IMR-90 (cell line): ENCODE measurements around the gene BLTP3A. TPM values are rescaled to one million over a fixed set of nuclear protein-coding genes. Genes with fewer than 3 reads are reported as not detected.

Experiments used
- ATAC-seq: fragments of 200-7000 bp; cut with Tn5 transposase; 2 replicates; pipeline ENCODE4 v1.9.1; 2020; ENCODE audit warnings: low read depth, mild to moderate bottlenecking, moderate library complexity
- BruUV-seq: library from RNA; stranded (reverse); fragments of 400-500 nt; replicated peaks from 2 replicates; lab custom pipeline; 2021; lab: Mats Ljungman, UMichigan
- CTCF ChIA-PET: fragments of 300-600 bp; formaldehyde crosslinking; extraction: SDS; loops from one replicate; lab custom pipeline; 2021; ENCODE audit warnings: antibody characterized with exemption; lab: Yijun Ruan, JAX
- POLR2A ChIA-PET: fragments of 300-600 bp; sonication (Branson Sonifier 250); formaldehyde crosslinking; loops from one replicate; lab custom pipeline; 2022; ENCODE audit warnings: antibody characterized with exemption; ENCODE audit not compliant: unreplicated experiment; lab: Charles Lee
- DNase-seq: peaks from one replicate; pipeline ENCODE4 v3.0.0; 2013
- H2AFZ ChIP-seq: replicated peaks from 2 replicates; pipeline ENCODE3; 2013; ENCODE audit warnings: low read length, mild to moderate bottlenecking; ENCODE audit not compliant: poor library complexity
- H2AK5ac ChIP-seq: 2 replicates; pipeline ENCODE4 v1.6.1; 2013; ENCODE audit warnings: low read depth, low read length, inconsistent platforms
- H2AK9ac ChIP-seq: replicated peaks from 2 replicates; pipeline ENCODE3; 2013; ENCODE audit warnings: mild to moderate bottlenecking, low read depth, low read length, moderate library complexity; ENCODE audit not compliant: poor library complexity
- H2BK120ac ChIP-seq: 2 replicates; pipeline ENCODE4 v1.6.1; 2013; ENCODE audit warnings: low read depth, low read length, inconsistent platforms
- H2BK15ac ChIP-seq: 3 replicates; pipeline ENCODE4 v1.6.1; 2013; ENCODE audit warnings: low read depth, low read length, inconsistent platforms
- H2BK20ac ChIP-seq: 2 replicates; pipeline ENCODE4 v1.6.1; 2013; ENCODE audit warnings: low read depth, mild to moderate bottlenecking, inconsistent platforms, low read length, moderate library complexity
- H2BK5ac ChIP-seq: 2 replicates; pipeline ENCODE4 v1.6.1; 2013; ENCODE audit warnings: mild to moderate bottlenecking, low read depth, low read length, inconsistent platforms; ENCODE audit not compliant: poor library complexity, severe bottlenecking
- H3K14ac ChIP-seq: replicated peaks from 2 replicates; pipeline ENCODE4 v1.6.1; 2013; ENCODE audit warnings: low read depth, low read length, inconsistent platforms
- H3K18ac ChIP-seq: 2 replicates; pipeline ENCODE4 v1.6.1; 2013; ENCODE audit warnings: low read depth, low read length, control low read depth
- H3K23ac ChIP-seq: 2 replicates; pipeline ENCODE4 v1.6.1; 2013; ENCODE audit warnings: low read depth, low read length, inconsistent platforms
- H3K27ac ChIP-seq: 2 replicates; pipeline ENCODE4 v1.5.1; 2013; ENCODE audit warnings: mild to moderate bottlenecking, control low read depth, low read length; ENCODE audit not compliant: insufficient read depth
- H3K27me3 ChIP-seq: 2 replicates; pipeline ENCODE4 v1.6.1; 2013; ENCODE audit warnings: low read length; ENCODE audit not compliant: control insufficient read depth, insufficient read depth
- H3K36me3 ChIP-seq: 2 replicates; pipeline ENCODE4 v1.6.1; 2013; ENCODE audit warnings: low read length, mixed read lengths; ENCODE audit not compliant: control insufficient read depth, insufficient read depth
- H3K4ac ChIP-seq: 2 replicates; pipeline ENCODE4 v1.6.1; 2013; ENCODE audit warnings: low read depth, low read length, inconsistent platforms
- H3K4me1 ChIP-seq: 2 replicates; pipeline ENCODE4 v1.6.1; 2013; ENCODE audit warnings: low read length, mixed read lengths; ENCODE audit not compliant: control insufficient read depth, insufficient read depth
- H3K4me2 ChIP-seq: 2 replicates; pipeline ENCODE4 v1.6.1; 2013; ENCODE audit warnings: low read depth, mild to moderate bottlenecking, control low read depth, low read length, moderate library complexity
- H3K4me3 ChIP-seq: 2 replicates; pipeline ENCODE4 v1.5.1; 2013; ENCODE audit warnings: low read depth, mild to moderate bottlenecking, control low read depth, low read length, moderate library complexity; ENCODE audit not compliant: insufficient read depth
- H3K56ac ChIP-seq: 2 replicates; pipeline ENCODE4 v1.6.1; 2013; ENCODE audit warnings: low read length, inconsistent platforms; ENCODE audit not compliant: insufficient read depth; ENCODE audit errors: extremely low read depth
- H3K79me1 ChIP-seq, 2 experiments: 2 replicates each; pipeline ENCODE4 v1.6.1; 2013; ENCODE audit warnings: low read length in 2 of 2, inconsistent platforms in 1 of 2, low read depth in 1 of 2
- H3K9ac ChIP-seq: 2 replicates; pipeline ENCODE4 v1.6.1; 2013; ENCODE audit warnings: low read depth, low read length, control low read depth
- H3K9me1 ChIP-seq: 2 replicates; pipeline ENCODE4 v1.6.1; 2013; ENCODE audit warnings: low read length, inconsistent platforms; ENCODE audit not compliant: insufficient read depth
- H3K9me3 ChIP-seq: 2 replicates; pipeline ENCODE4 v1.6.1; 2013; ENCODE audit warnings: low read length; ENCODE audit not compliant: control insufficient read depth, insufficient read depth
- H4K20me1 ChIP-seq: 2 replicates; pipeline ENCODE4 v1.6.1; 2013; ENCODE audit warnings: low read length, inconsistent platforms; ENCODE audit not compliant: insufficient read depth
- H4K5ac ChIP-seq: 2 replicates; pipeline ENCODE4 v1.6.1; 2013; ENCODE audit warnings: mild to moderate bottlenecking, low read depth, low read length, control low read depth
- H4K8ac ChIP-seq, 2 experiments: 2 replicates each; pipeline ENCODE4 v1.6.1; 2013; ENCODE audit warnings: low read depth in 2 of 2, low read length in 2 of 2, control low read depth in 1 of 2, inconsistent platforms in 1 of 2
- H4K91ac ChIP-seq: 2 replicates; pipeline ENCODE4 v1.6.1; 2013; ENCODE audit warnings: low read depth, low read length, inconsistent platforms; ENCODE audit not compliant: insufficient read depth
- BHLHE40 ChIP-seq: fragments of 150-350 bp; IDR thresholded peaks from 2 replicates; pipeline ENCODE4 v1.6.1; 2016; ENCODE audit warnings: mild to moderate bottlenecking, low read depth, low read length
- CEBPB ChIP-seq: IDR thresholded peaks from 2 replicates; pipeline ENCODE4 v1.6.1; 2012; ENCODE audit warnings: low read depth, low read length, improper control_type of control experiment
- CHD1 ChIP-seq: IDR thresholded peaks from 2 replicates; pipeline ENCODE4 v1.6.1; 2012; ENCODE audit warnings: low read depth, low read length, improper control_type of control experiment
- CTCF ChIP-seq: conservative IDR thresholded peaks from 2 replicates; pipeline ENCODE4 v1.5.1; 2012; ENCODE audit warnings: mild to moderate bottlenecking, low read depth, low read length, improper control_type of control experiment
- ELK1 ChIP-seq: fragments of 150-350 bp; IDR thresholded peaks from 2 replicates; pipeline ENCODE4 v1.6.1; 2016; ENCODE audit warnings: low read depth, mild to moderate bottlenecking, low read length, moderate library complexity, borderline replicate concordance
- FOS ChIP-seq: fragments of 150-350 bp; IDR thresholded peaks from 2 replicates; pipeline ENCODE4 v1.6.1; 2016; ENCODE audit warnings: low read depth, low read length
- MAFK ChIP-seq: IDR thresholded peaks from 2 replicates; pipeline ENCODE4 v1.6.1; 2012; ENCODE audit warnings: low read depth, low read length, improper control_type of control experiment
- MAZ ChIP-seq: IDR thresholded peaks from 2 replicates; pipeline ENCODE4 v1.6.1; 2012; ENCODE audit warnings: low read depth, mild to moderate bottlenecking, low read length, improper control_type of control experiment, moderate library complexity, borderline replicate concordance
- MXI1 ChIP-seq: IDR thresholded peaks from 2 replicates; pipeline ENCODE4 v1.6.1; 2012; ENCODE audit warnings: low read depth, mild to moderate bottlenecking, low read length, moderate library complexity, borderline replicate concordance
- NFE2L2 ChIP-seq: fragments of 150-350 bp; IDR thresholded peaks from 2 replicates; pipeline ENCODE4 v1.6.1; 2016; ENCODE audit warnings: low read depth, mild to moderate bottlenecking, low read length
- POLR2A ChIP-seq: IDR thresholded peaks from 2 replicates; pipeline ENCODE4 v1.6.1; 2012; ENCODE audit warnings: mild to moderate bottlenecking, low read depth, low read length
- RAD21 ChIP-seq: IDR thresholded peaks from 2 replicates; pipeline ENCODE4 v1.6.1; 2012; ENCODE audit warnings: low read length, improper control_type of control experiment
- RCOR1 ChIP-seq: IDR thresholded peaks from 2 replicates; pipeline ENCODE4 v1.6.1; 2012; ENCODE audit warnings: mild to moderate bottlenecking, low read length, improper control_type of control experiment; ENCODE audit not compliant: insufficient replicate concordance
- RFX5 ChIP-seq: IDR thresholded peaks from 2 replicates; pipeline ENCODE4 v1.8.0; 2012; ENCODE audit warnings: low read depth, mild to moderate bottlenecking, low read length, moderate library complexity
- SMC3 ChIP-seq: fragments of 150-350 bp; IDR thresholded peaks from 2 replicates; pipeline ENCODE4 v1.6.1; 2016; ENCODE audit warnings: low read depth, mild to moderate bottlenecking, antibody characterized with exemption, low read length, moderate library complexity
- USF2 ChIP-seq: fragments of 150-350 bp; IDR thresholded peaks from 2 replicates; pipeline ENCODE4 v1.6.1; 2017; ENCODE audit warnings: mild to moderate bottlenecking, antibody characterized with exemption, low read length, low read depth
- WGBS, 2 experiments: methylation state at CpG; one replicate each; pipeline versions ENCODE4 v1.1.5 to v1.1.7; 2013; ENCODE audit warnings: missing lambda C conversion rate in 2 of 2; ENCODE audit not compliant: insufficient read length in 1 of 2; ENCODE audit errors: extremely low coverage in 2 of 2; 5-methylcytosine and 5-hydroxymethylcytosine counted together
- dilution Hi-C: fragments of 300-500 bp; cut with HindIII; formaldehyde crosslinking; loops from one replicate; pipeline ENCODE4 v1.14.3; 2018; ENCODE audit warnings: low sequenced_read_pairs; ENCODE audit not compliant: unreplicated experiment
- in situ Hi-C: fragments of 300-500 bp; cut with MboI; formaldehyde crosslinking; loops from 3 replicates; pipeline ENCODE4 v1.14.3; 2019; ENCODE audit warnings: low sequenced_read_pairs, inconsistent platforms, mixed read lengths
- intact Hi-C: fragments of 100-400 bp; cut with micrococcal nuclease; formaldehyde crosslinking; loops from 2 replicates; pipeline ENCODE4 v1.10.0; 2022
- polyA plus RNA-seq, 3 experiments: library from polyadenylated mRNA; depleted of rRNA; stranded (reverse); fragments of >200 nt; gene quantifications; 2 replicates each; pipeline ENCODE4 v1.2.3, GENCODE V29; 2012; ENCODE audit warnings: low replicate concordance in 1 of 3
- total RNA-seq: library from RNA; depleted of rRNA; stranded (reverse); fragments of >200 nt; gene quantifications from 2 replicates; pipeline ENCODE4 v1.2.3, GENCODE V29; 2012

The BLTP3A gene
- total and polyA plus RNA-seq, 2 of the 4 experiments (the other 2 are of a cell fraction), result 3.0 to 4.7 TPM

GRCh38 chr6:34743625-34744293 lies 48.1 kb upstream of the BLTP3A start:
- H3K4me3 ChIP-seq, result no peak overlapping the region
- no peak overlapping the region for H3K56ac ChIP-seq
- H3K9me3 ChIP-seq, result no peaks in the 10 kb centered on the region
- intact Hi-C loops (no loop called here), in situ Hi-C loops (no loop called here), dilution Hi-C loops (no loop called here)
- no peaks in the 10 kb centered on the region for H4K20me1 ChIP-seq
- no peak overlapping the region for H3K14ac ChIP-seq
- no peak overlapping the region for H3K18ac ChIP-seq
- no peak overlapping the region for H2BK20ac ChIP-seq
- ATAC-seq (no peak), DNase-seq (no peak)
- TF ChIP-seq FOS (no peak), POLR2A (no peak), USF2 (no peak), RCOR1 (no peak), CTCF (no peak), RFX5 (no peak), MAZ (no peak), CHD1 (no peak), MAFK (no peak), RAD21 (no peak), NFE2L2 (no peak), MXI1 (no peak), CEBPB (no peak), ELK1 (no peak), SMC3 (no peak), BHLHE40 (no peak)
- no peak overlapping the region for H4K8ac ChIP-seq
- no peak overlapping the region for H3K27ac ChIP-seq
- no peak overlapping the region for H3K4me2 ChIP-seq
- no peaks in the 10 kb centered on the region for H3K36me3 ChIP-seq
- peaks cover 6% of the 10 kb centered on the region for H3K27me3 ChIP-seq
- H3K4me1 ChIP-seq, result no peaks in the 10 kb centered on the region
- H2BK5ac ChIP-seq, result no peak overlapping the region
- no peak overlapping the region for H3K4ac ChIP-seq
- H2AK5ac ChIP-seq, result no peak overlapping the region
- no peak overlapping the region for H2BK15ac ChIP-seq
- no peak overlapping the region for H2BK120ac ChIP-seq
- no peak overlapping the region for H4K5ac ChIP-seq
- ChIA-PET CTCF (interaction anchor here (0.6 to 0.9 kb wide), 2 partner anchors 10 to 391 kb away, joined by 3 to 5 read pairs; no protein-coding TSS in a partner anchor), POLR2A (no interaction called here)
- 91% methylated on average over 5 of the region's 7 CpGs; no CpG with 5 or more reads in 1 of the 2 experiments for WGBS, 2 experiments
- H3K79me1 ChIP-seq, result no peaks in the 10 kb centered on the region
- H3K9ac ChIP-seq, result no peak overlapping the region
- BruUV-seq, result no TSS peak
- no peak overlapping the region for H2AFZ ChIP-seq
- no peak overlapping the region for H4K91ac ChIP-seq
- no peaks in the 10 kb centered on the region for H3K9me1 ChIP-seq
- no peak overlapping the region for H2AK9ac ChIP-seq
- no peak overlapping the region for H3K23ac ChIP-seq
